Thyroid gland (tissue), 4 donors: ENCODE data around the gene PALM.

Experiments used
- CTCF ChIP-seq, 6 experiments: fragments of 200-600 bp in 3 of 6; fragments of 450-650 bp in 3 of 6; sonication (generic) in 3 of 6; IDR thresholded peaks; one replicate each; pipeline ENCODE4 v1.5.1; 2016 to 2019; ENCODE audit warnings: antibody characterized with exemption in 6 of 6, mild to moderate bottlenecking in 2 of 6, inconsistent platforms in 1 of 6, moderate library complexity in 1 of 6
- POLR2A ChIP-seq, 2 donors: fragments of 450-650 bp; IDR thresholded peaks; one replicate each; pipeline ENCODE4 v1.6.1; 2017; ENCODE audit warnings: antibody characterized with exemption in 2 of 2, mild to moderate bottlenecking in 2 of 2, moderate library complexity in 1 of 2

GRCh38 chr19:795691-796581 lies 87.2 kb downstream of the PALM start:
- TF ChIP-seq POLR2A (IDR thresholded peaks at IDR 0.05) (no peak), CTCF (IDR thresholded peaks at IDR 0.05) (no peak)
